Left renal pelvis (tissue), 4 donors: ENCODE data around the gene SNX20. TPM values are rescaled to one million over a fixed set of nuclear protein-coding genes. Genes with fewer than 3 reads are reported as not detected.

ENCODE experiments used
- DNase-seq, 4 donors: peaks; one replicate each; pipeline ENCODE4 v3.0.0-alpha.2; 2013; ENCODE audit warnings: low read depth in 4 of 4, low spot score in 3 of 4
- polyA plus RNA-seq, 4 donors: library from polyadenylated mRNA; unstranded; fragments of 120-200 nt; gene quantifications; one replicate each; pipeline ENCODE4 v1.2.1, GENCODE V29; 2013; ENCODE audit not compliant: insufficient read length in 4 of 4

The SNX20 gene, protein sequence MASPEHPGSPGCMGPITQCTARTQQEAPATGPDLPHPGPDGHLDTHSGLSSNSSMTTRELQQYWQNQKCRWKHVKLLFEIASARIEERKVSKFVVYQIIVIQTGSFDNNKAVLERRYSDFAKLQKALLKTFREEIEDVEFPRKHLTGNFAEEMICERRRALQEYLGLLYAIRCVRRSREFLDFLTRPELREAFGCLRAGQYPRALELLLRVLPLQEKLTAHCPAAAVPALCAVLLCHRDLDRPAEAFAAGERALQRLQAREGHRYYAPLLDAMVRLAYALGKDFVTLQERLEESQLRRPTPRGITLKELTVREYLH
- under 1 TPM; 0.46 to 0.81 (median 0.61) TPM for polyA plus RNA-seq

DNA sequence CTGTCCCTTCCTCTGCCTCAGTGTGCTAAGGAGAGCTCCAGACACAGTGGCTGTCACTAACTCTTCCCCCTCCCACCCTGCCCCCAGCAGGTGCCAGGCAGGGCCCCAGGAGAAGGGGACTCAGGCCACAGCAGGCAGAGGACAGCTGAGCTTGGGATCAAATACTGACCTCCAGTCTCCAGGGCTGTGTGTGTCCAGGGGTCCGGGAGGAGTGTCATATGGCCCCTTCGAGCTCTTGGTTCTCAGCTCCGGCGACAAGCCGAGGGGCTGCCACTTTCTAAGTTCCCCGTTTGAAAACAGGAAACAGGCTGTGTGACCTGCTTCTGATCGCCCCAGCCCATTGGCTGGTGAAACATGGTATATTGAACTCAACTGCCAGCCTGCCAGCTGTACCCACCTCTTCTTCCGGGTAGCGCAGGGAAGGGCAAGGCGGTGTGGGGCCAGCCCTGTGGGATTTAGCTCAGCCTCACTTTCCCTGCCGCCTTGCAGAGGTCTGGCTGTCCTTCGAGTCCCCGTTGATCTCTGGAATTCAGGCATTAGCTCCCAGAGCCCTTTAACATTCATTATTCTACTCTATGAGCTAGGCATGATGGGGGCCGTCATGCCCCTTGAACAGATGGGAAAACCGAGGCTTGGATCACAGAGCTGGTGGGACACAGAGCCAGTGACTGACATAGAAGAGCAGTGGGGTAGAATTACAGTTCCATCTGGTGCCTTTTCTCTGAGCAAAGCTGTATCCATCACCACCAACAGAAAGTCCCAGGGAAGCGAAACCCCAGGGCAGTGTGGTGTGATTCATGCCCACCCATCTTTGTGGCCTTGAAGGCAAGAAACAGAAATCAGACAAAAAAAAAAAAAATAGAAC lies at the start of gene SNX20:
Gene SNX20 (minus strand): TSS at position 292 of the 865 bp plus-strand sequence. CDS start 3,786 bp downstream, outside the sequence.
- DNase-seq: no peak

DNA sequence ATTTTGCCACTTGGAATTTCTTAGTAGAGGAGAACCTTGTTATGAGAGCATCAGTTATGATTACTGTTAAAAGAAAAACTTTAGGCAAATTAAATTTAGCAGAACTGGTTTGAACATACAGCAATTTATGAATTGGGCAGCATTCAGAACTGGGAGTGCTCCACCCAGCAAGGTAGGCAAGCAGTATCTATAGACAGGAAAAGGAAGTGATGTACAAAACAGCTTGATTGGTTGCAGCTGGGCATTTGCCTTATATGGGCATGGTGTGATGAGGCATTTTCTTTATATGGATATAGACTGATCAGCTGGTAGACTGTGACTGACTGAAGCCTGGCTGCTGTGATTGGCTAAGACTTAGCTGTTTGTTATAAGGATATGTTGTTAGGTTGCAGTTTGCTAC lies 43.2 kb upstream of the SNX20 start:
- DNase-seq: no peak

DNA sequence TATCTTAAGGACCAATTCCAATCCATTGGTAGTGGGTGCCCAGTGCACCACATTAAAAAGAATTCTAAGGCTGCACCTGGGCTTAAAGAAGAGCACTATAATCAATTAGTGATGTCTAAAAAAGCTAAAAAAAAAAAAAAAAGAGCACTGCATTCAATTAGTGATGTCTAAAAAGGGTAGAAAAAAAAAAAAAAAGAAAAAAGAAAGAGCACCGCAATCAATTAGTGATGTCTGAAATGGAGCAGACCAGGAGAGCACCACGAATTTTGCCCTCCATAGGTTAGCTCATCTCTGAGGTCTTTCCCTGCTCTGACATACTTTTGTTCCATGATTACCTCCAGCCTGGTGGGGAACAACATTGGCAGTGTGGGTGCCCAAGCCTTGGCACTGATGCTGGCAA lies 41.8 kb upstream of the SNX20 start:
- no peak for DNase-seq

DNA sequence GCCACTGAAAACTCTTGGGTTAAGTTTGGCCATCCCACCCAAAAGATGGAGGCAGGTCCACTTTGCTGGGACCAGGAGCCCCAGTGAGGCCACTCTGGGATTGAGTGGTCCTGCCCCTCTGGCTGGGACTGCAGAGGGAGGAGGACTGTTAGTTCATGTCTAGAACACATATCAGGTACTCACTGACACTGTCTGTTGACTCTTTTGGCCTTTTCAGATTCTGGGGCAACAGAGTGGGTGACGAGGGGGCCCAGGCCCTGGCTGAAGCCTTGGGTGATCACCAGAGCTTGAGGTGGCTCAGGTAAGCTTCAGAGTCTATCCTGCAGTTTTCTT lies 41.3 kb upstream of the SNX20 start:
- no peak for DNase-seq

DNA sequence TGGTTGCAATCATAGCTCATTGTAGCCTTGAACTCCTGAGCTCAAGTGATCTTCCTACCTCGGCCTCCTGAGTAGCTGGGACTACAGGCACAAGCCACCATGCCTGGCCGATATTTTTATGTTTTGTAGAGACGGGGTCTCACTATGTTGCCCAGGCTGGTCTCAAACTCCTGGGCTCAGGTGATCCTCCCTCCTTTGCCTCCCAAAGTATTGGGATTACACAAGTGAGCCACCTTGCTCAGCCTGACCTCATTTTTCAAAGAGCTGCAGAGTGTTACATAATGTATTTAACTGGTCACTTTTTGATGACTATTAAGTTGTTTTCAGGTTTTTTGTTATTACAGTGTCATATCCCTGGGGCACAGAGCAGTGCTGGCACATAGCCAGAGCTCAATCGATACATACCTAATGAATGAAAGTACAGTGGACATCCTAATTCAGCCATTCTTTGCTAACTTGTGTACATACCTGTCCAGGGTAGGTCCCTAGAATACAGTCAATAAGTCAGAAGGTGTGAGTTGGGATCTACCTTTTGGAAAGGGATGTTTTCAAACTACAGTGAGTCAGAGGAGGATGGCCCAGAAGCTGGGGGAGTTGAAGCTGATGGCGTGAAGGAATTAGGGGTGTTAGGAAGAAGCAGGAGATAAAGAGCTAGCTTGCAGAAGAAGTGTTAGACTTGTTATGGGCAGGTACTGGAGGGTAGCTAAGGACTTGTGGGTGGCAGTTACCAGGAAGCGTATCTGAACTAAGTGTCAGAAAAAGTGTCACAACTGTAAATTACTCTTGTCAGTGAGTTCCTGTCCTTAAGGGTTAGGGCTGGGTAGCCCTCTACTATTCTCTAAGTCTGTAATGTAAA lies 40.7 kb upstream of the SNX20 start:
- no peak for DNase-seq

DNA sequence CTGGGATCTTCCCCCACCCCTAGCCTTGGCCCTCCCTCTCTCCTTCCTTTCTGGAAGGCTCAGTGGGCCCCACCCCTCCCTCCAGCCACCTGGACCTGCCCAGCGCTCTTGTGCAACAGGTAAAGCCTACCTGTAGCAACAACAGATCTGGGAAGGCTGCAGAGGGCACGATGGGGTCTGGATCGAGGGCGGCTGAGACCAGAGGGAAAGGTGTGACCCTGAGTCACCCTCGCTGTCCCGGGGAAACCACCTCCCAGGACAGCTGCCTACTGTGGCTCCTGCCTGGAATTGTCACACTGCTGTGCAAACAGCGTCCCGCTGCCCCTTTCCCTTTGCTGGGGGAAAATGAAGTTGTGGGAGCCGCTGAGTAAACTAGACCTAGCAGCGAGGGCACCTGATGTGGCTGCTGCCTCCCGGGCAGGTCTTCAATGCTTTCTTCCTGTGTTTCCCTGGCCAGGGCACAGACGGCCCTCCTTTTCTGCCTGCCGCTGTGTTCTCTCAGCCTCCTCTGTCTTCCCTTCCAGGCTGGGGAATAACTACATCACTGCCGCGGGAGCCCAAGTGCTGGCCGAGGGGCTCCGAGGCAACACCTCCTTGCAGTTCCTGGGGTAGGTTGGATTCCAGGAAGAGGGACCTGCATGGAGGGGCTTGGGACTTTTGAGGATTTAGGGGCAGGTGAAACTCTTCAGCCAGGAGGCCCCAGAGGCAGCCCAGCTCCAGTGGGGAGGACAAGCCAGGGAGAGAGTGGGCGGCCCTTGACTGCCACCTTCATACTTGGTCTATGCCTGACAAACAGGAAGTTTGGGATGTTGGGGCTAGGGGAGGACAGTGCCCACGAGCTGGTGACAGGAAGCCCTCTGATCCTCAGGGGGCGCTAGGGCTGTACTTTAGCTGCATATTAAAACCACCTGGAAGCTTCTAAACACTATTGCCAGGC lies 38.6 kb upstream of the SNX20 start:
- DNase-seq: no peak

DNA sequence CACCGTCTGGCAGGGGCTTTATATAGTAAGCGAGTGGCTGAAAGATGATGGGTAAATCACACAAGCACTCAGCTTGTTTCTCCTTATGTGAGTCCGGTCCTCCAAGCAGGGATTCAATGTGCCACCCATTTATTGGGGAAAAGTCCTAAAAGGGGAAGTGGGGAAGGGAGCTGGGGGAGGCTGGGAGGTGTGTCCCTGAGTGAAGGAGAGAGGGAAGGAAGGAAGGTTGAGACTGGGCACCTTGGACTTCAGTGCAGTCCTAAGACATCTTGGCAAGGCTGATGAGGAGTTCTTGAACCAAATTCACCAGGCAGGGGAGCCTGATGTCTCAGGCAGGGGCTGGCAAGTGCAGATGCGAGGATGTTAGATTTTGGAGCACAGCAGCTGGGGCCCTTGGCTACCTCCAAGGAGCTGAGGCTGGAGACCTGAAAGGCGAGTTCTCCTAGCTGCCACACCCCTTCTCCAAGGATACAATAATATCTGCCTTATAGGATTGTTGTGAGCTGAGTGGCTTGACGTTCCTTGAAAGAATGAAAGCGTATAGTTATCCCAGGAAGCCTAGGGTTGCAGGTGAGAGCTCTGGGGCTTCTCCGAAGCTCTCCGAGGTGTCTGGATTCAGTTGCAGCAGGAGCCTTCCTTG lies 37.8 kb upstream of the SNX20 start:
- no peak for DNase-seq

DNA sequence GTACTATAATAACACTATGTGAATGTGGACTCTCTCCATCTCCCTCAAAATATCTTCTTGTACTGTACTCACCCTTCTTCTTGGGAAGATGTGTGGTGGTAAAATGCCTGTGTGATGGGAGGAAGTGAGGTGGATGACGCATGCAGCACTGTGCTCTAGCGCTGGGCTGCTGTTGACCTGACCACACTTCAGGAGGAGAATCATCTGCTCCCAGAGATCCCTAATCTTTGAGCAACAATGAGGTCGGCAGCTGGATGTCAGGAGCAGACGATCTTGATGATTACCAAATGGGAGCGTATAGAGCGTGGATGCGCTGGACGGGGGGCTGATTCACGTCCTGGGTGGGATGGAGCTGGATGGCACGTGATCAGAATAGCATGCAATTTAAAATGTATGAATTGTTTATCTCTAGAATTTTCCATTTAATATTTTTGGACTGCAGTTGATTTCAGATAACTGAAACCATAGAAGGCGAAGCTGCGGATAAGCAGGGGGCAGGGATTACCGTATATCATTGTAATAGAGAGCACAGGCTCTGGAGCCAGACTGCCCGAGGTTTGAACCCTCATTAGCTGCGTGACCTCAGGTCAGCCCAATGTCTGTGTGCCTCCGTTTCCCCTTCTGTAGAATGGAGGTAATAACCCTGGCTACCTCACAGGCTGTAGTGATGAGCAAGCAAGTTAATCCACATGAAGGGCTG lies 37.1 kb upstream of the SNX20 start:
- no peak for DNase-seq

DNA sequence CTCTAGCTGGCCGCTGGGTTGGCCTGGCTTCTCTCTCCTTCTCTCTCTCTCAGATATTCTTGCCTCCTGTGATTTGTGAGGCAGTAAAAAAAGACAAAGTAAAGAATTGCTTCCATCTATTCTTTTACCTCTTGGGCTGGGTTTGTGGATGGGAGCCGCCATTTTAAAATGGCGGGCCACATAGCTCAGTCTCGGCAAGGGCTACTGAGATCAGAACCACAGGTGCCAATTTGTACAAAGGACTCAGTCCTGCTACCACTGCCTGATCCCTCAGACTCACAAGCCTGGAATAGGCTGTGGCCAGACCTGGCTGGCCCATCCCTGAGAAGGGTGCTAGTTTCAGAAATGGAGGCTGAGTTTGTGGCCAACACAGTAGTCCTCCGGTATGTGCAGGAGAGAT lies 36.4 kb upstream of the SNX20 start:
- no peak for DNase-seq

DNA sequence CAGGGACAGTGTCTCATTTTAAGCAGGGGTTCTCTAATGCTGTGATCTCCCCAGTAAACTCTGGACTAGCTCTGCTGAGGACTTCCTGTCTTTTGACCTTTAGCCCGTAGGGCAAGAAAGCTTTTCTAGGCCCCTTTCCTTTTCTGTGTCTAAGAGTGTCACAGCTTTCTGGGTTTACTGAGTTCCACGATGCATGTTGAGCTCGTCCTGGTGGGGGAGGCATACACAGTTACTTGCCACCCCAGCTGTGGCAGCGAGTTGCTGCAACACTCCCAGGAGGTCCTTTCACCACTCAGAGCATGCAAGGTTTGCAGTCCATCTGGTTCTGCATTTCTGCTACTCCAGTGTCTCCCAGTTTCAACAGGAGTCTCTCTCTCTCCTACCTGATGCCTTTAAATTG lies 36.0 kb upstream of the SNX20 start:
- DNase-seq: no peak

DNA sequence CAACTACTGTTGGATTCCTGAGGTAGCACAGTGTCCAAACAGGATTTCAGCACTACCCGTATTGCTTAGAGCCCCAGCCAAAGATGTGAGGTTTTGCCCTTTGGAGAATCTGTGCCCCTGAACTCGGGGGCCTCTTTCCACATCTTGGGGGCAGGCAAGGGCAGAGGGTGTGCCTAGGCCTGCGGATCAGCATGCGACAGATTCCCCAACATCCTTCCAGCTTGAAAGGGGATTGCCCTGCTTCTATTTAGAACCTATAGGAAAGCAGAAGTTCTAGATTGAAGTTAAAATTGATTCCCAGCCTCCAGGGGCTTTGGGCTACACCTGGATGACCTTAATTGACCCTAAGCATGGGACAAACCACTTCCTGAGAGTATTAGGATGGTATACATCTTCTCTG lies 31.8 kb upstream of the SNX20 start:
- no peak for DNase-seq

DNA sequence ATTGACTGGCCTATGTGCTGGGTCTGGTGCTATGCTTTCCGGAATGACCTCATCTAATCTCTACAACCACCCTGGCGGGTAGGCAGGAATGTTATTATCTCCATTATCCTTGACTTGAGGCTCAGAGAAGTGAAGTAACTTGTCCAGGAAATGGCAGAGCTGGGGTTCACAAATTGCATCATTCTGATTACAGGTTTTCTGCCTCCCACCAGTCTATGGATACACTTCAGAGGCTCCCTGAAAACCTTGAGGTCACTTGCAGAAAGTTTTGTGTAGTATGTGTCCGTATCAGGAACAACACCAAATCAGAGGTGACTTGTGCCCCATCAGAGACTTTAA lies 31.4 kb upstream of the SNX20 start:
- DNase-seq: no peak

DNA sequence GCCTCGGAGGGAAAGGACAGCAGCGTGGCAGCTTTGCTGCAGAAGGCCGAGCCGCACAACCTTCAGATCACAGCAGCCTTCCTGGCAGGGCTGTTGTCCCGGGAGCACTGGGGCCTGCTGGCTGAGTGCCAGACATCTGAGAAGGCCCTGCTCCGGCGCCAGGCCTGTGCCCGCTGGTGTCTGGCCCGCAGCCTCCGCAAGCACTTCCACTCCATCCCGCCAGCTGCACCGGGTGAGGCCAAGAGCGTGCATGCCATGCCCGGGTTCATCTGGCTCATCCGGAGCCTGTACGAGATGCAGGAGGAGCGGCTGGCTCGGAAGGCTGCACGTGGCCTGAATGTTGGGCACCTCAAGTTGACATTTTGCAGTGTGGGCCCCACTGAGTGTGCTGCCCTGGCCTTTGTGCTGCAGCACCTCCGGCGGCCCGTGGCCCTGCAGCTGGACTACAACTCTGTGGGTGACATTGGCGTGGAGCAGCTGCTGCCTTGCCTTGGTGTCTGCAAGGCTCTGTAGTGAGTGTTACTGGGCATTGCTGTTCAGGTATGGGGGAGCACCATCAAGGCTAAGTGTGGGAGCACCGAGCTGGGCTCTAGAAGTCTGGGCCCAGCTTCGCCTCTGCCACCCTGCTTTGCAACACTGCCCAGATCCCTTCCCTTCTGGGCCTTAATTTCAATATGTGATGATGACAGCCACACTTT lies 30.9 kb upstream of the SNX20 start:
- no peak for DNase-seq

DNA sequence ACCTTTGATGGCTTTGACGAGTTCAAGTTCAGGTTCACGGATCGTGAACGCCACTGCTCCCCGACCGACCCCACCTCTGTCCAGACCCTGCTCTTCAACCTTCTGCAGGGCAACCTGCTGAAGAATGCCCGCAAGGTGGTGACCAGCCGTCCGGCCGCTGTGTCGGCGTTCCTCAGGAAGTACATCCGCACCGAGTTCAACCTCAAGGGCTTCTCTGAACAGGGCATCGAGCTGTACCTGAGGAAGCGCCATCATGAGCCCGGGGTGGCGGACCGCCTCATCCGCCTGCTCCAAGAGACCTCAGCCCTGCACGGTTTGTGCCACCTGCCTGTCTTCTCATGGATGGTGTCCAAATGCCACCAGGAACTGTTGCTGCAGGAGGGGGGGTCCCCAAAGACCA lies 29.9 kb upstream of the SNX20 start:
- no peak for DNase-seq

DNA sequence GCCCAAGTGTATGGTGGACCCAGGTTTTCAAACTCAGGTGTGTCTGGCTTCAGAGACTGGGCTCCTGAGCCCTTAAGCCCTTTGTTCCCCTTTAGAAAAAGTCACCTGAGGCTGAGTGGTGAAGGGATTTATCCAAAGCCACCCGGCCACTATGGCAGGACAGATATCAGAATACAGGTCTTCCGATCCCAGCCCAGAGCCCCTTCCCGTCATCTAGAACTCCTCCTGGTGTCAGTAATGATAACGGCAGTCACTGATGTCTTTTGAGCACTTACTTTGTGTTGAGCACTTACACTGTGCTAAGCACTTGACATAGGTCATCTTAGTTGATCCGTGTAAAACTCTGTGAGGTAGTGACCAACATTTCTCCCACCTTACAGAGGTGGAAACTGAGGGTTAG lies 28.9 kb upstream of the SNX20 start:
- no peak for DNase-seq

DNA sequence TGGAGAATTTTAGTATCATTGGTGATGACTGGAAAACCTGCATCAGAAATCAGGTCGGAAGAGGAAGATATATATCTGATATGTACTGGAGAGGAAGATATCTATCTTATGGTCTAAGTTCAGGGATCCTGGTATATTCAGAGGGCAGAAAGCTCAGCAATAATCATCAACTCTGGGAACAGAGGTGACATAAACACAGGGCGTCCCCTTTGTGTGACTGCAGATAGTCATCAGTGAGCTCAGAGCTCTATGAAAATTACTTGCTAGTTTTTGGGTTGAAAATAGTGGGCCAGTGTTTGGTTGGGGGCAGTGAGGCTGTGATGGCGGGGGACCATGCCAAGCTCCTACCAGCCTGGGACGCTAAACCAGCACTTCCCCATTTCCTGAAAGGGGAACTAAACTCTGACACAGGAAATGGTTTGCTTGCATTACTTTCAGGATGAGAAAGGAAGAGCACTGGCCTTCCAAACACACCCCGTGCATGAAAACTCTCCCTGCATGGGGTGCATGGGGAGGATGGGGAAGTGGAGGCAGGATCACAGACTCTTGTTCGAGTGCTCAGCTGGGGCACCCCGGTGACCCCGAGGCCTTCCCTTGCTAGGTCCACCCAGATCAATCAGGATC lies 28.1 kb upstream of the SNX20 start:
- no peak for DNase-seq

DNA sequence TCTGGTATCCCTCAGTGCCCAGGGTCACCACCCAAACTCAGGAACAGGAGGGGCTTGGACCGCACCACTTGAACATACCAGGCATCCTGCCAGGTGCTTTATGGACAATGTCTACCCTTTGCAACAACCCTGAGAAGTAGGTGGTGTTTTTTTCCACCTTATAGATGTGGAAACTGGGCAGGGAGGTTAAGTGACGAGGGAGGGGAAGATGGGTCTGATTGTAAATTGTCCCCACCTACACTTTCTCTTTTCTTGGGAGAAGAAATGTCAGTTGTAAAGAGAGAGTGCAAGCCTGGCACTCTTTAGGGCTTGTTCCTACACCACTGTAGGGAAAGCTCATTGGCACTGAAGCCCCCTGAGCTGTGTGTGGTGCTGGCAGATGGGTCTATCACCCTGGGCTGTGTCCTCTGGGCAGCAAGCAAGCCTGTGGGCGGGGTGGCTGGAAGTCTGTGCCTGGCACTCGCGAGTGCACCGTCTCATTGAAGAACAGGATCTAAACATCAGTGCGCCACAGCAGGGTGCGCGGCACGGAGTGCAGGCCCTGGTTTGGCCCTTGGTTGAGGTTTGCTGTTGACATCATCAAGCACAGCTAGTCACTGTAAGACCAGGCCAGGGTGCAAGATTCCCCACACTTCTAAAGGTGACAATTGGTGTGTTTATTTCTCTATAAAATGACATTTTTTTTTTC lies 27.4 kb upstream of the SNX20 start:
- DNase-seq: no peak

DNA sequence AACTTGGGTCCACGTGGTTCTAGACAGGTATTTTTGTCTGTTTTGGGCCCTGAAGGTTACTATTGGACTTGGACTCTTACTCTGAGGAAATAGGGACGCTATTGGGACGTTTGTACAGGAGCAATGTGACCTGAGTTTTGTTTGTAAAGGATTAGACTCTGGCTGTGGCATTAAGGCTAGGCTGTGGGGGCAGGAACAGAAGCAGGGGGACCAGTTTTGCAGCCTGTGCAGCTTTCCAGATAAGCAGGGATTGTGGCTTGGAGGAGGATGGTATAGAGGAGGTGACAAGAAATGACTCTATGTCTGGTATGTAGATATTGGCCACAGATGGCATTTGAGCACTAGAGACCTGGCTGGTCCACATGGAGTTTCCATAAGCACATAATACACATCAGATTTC lies 25.1 kb upstream of the SNX20 start:
- DNase-seq: no peak
